ENCODE data around the gene IRGC.

IRGC gene

GRCh38 chr19:43699506-43700394 lies 16.1 kb upstream of the IRGC start:
- no peak for TF ChIP-seq CTCF (IDR thresholded peaks at IDR 0.05; ENCODE audit: borderline replicate concordance, insufficient read depth, low read depth, low read length)

GRCh38 chr19:43700395-43701000 lies 15.4 kb upstream of the IRGC start:
- no peak overlapping the region for H3K4me3 ChIP-seq (ENCODE audit: low read depth, low read length)
- no peak for TF ChIP-seq CTCF (IDR thresholded peaks at IDR 0.05; ENCODE audit: borderline replicate concordance, insufficient read depth, low read depth, low read length)

More at GRCh38 chr19:43699506-43700394, 16.1 kb upstream of the IRGC start:
- H3K4me3 ChIP-seq (ENCODE audit: low read depth, low read length) = peak overlapping the region; percentile 23

- TF ChIP-seq CTCF (IDR thresholded peaks at IDR 0.05; ENCODE audit: borderline replicate concordance, insufficient read depth, low read depth, low read length) = no peak
- H3K4me3 ChIP-seq (ENCODE audit: low read depth, low read length) = no peak overlapping the region
These were observed 11.7 kb upstream of the IRGC start for GRCh38 chr19:43704002-43704705.

GRCh38 chr19:43705729-43706128 lies 10.1 kb upstream of the IRGC start:
- no peak for TF ChIP-seq CTCF (IDR thresholded peaks at IDR 0.05; ENCODE audit: borderline replicate concordance, insufficient read depth, low read depth, low read length)
- no peak overlapping the region for H3K4me3 ChIP-seq (ENCODE audit: low read depth, low read length)

GRCh38 chr19:43707158-43707712 lies 8.6 kb upstream of the IRGC start:
- no peak overlapping the region for H3K4me3 ChIP-seq (ENCODE audit: low read depth, low read length)
- TF ChIP-seq CTCF (IDR thresholded peaks at IDR 0.05; ENCODE audit: borderline replicate concordance, insufficient read depth, low read depth, low read length) = no peak

- no peak overlapping the region for H3K4me3 ChIP-seq (ENCODE audit: low read depth, low read length)
- TF ChIP-seq CTCF (IDR thresholded peaks at IDR 0.05; ENCODE audit: borderline replicate concordance, insufficient read depth, low read depth, low read length) = no peak
These were observed 7.2 kb upstream of the IRGC start for GRCh38 chr19:43708716-43709115.
